ENCODE measurements around the gene MEOX2.

Gene MEOX2

DNA sequence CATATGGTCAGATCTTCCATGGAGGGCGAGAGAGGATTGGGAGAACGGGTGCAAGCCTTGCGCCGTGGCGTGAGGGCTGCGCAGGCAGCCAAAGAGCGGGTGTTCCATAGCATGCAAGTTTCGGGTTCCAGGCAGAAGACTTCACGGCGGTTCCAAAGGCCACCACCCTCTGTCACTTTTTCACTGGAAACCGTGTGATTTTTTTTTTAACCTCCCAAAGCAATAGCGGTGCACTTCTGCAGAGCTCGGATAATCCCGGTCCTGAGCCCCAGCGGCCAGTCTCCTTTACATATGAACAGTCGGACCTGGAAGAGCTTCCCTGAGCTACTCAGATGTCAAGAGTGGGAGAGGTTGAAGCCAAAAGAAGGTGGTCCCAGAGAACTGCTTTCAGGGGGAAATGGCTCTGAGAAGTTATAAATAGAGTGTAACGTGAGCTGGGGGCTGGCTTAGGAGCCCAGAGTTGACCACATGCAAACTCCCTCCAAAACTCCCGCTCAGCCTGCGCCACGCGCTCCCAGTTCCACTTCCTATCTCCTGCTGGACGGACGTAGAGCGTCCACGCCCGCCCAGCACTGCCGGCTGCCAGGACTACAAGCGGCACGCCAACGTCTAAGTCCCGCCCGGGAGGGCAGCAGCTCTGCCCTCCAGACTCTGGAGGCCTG is at the start of gene MEOX2:
Gene MEOX2, minus strand, starts transcription at position 389 of the 662 bp plus-strand sequence. Its CDS starts 281 bp downstream, at position 108.
- DNase-seq (ENCODE audit: low read depth), result no peak

DNA sequence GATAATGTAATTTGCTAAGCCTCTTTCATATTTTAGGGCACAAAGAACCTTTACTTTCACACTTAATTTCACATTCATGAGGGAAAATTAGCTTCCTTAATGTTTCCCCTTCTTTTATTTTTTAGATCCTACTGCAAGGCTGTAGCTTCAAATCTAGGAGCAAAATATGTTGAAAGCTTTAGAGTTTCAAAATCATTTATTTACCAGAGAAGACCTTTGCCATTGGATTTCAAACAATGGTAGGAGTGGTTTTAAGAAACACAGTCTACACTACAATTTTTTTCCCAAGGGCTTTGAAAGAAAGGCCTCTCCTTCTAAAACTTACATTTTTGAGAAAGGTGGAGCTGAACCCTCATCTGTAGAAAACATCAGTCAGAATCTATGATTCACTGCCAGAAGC is 43.3 kb upstream of the MEOX2 start:
- DNase-seq (ENCODE audit: low read depth), result no peak

DNA sequence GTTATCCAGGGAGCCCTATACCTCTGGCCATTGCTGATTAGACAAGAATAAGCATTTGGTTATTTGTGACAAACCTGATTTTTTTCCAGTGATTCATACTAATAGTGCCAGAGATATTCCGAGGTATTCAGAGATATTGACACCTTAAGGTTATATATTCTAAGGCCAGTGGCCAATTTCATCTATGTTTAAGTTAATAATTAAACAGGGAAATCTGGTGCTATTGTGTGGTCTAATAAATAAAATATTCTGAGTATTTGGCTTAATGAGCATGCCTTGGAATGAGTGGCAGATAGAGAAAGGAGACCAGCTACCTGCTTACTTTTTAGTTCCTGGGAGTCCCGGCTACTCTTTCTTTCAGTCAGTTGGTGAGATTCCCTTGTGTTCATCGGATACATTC is 38.6 kb upstream of the MEOX2 start:
- DNase-seq (ENCODE audit: low read depth), result no peak

DNA sequence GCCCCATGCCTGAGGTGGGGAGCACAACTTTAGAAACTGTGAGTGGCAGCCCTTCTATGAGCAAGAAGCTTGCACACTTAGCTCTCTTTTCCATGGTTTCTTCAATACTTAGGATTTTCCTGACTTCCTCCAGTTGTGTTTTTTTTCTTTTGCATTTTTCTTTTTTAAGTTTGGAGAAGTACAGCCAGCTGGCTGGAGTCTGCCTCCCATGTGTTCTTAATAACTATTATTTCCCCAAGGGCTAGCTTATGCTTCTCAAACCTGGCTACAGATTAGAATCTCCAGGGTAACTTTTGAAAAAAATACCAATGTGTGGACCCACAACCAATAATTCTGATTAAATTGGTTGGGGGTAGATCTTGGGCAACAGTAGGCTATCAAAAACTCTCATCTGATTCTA is 37.4 kb upstream of the MEOX2 start:
- no peak for DNase-seq (ENCODE audit: low read depth)

DNA sequence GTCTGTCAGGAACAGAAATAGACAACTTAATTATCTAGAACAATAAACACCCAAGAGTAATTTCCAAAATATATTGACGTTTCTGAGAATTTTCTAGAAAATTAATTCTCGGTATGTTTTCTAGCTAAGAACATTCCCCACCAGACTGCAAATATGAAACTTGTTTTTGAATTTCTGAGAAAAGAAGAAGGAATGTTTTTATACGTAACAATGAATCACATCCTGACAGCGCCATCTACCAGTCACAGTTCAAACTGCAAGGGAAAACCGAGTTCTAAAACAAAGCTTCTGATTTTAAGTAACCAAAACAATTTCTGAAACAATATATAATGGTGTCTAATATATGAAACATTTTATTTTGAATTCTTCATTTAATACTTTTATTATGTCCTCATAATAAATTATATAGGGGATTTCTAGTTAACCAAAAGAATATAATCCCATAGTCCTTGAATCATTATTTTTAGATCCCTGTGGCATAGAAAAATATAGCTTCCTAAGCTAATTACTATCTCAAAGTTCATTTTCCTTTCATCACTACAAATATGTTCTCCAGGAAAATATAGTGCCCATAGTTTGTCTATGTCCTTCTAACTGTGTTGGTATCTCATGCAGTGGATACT is 34.5 kb upstream of the MEOX2 start:
- no peak for DNase-seq (ENCODE audit: low read depth)

DNA sequence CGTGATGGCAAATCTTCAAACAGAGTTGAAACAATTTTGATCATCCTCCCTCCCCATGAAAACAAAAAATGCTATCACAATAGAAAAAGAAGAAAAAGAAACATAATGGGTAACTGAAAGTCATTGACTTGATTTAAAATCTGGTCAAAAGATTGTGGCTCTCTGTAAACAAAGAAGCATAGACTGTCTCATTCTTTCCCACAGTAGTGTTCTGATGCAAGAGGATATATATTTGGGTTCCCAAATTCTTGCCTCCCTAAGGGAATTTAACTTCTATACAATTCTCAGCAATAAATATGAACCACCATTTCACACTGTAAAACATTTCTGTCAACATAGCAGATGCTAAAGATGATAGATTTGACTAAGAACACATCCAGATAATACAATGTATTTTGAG is 32.8 kb upstream of the MEOX2 start:
- no peak for DNase-seq (ENCODE audit: low read depth)

DNA sequence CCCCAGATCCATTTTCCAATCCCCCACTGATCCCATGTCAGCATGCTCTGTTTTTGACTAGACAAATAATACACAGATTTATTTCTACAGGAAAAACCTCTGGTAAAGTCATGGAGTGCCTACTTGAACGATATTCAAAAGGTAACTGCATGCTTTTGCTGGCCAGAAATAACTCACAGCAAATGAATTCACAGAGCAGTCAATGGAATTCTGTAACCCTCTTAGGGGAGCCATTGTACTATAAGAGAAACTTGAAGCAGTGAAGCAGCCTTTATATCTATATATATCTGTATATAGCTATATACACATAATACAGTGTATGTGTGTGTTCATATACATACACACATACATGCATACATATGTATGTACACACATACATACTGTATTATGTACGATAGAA is 29.0 kb upstream of the MEOX2 start:
- DNase-seq (ENCODE audit: low read depth), result no peak

DNA sequence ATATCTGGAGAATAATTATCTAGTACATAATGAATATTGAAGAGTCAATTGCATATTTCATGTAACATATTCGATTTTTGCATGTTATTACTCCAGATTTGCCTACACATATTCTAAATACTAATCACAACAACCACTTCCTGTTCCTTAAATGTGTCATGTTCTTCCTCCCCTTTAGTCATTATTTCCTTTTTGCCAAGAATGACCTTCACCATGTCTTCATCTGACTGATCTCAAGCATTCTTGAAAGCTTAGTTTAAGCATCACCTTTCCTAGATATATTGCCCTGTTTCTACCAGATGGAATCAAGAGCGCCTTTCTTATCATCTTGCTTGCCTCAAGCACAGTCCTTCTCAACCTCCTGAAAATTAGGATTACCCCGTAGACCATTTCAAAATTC is 23.5 kb upstream of the MEOX2 start:
- no peak for DNase-seq (ENCODE audit: low read depth)

DNA sequence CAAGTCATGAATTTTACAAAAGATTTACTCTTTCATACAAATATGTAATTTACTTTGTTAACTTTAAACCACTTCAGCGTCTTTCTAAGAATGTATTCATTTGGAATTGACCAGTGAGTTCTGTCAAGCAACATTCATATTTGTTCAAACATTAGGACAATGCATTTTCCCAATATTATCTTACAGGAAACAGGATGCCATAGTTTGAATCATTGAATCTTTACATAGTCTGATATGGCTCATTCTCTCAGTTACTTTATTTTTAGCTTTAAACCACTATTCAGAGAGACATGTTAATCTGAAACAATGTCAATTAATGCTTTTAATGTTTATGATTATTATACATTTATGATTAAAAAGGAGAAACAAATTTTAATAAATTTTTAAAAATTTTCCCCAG is 21.1 kb upstream of the MEOX2 start:
- no peak for DNase-seq (ENCODE audit: low read depth)

DNA sequence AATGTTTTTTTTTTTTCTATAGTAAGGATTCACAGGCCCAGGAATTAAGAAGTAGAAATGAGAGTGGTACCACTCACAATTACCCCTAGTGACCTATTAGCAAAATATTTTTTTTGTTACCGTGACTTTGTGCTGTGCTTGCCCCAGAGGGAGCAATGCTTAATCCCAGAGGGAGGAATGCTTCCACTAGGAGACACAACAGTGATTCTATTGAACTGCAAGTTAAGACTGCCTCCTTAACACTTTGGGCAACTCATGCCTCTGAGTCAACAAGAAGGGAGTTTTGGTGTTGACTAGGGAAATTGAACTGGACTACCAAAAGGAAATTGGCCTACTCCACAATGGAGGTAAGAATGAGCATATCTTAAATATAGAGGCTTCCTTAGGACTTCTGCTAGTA is 17.2 kb upstream of the MEOX2 start:
- DNase-seq (ENCODE audit: low read depth), result no peak

DNA sequence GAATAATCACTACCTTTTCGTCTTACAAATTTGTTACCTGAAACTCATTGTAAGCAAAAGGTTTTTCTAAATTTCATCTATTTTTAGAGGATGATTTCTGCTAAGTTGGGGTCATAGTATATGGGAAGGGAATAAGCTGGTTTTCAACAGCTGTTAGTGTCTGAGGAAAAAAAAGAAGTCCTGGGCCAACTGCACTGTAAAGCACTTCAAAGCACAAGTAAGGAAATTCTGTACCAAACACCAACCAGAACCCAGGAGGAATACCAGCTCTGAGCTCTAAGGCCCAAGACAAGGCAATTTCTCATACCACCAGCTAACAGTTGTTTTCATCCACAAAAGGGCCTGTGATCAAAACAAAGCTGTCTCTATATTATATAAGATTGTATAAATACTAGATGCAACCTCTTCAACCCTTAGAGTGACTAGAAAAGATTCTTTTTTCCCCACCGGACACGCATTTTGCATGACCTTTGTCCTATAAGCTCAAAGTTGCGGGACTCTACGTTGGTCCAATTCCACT is 6.1 kb upstream of the MEOX2 start:
- no peak for DNase-seq (ENCODE audit: low read depth)

DNA sequence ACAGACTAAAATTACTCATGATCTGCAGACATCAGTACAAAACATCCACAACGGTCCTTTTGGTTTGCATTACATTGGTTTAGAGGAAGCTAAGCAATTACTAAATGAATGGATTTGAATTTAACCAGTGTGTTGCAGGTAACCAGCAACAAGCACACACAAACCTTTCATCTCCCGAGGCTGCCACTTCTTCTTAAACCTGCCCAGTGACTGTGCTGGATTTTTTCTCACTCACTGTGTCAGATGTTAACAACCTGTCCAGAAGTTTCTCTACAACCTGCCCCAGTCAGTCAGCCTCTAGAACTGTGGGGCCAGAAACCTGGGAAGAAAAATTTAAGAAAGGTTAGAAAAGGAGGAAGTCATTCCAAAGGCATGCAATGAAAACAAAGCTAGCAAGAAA is 2.4 kb upstream of the MEOX2 start:
- no peak for DNase-seq (ENCODE audit: low read depth)

DNA sequence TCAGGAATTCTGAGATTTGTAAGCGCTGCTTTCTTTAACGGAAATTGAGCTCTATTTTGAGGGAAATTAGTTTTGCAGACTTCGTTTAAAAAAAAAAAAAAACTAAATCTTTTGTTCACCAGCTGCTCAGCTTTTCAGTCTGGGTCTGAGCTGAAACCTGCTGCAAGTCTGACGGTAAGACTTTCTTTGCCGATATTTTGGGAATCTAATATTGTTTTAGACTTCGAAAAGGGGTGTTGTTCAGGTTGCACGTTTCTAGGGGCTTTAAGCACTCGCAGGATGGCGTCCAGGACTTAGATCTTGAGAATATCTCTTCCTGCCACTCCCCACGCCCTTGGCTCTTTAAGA is 1.8 kb upstream of the MEOX2 start:
- DNase-seq (ENCODE audit: low read depth), result no peak

DNA sequence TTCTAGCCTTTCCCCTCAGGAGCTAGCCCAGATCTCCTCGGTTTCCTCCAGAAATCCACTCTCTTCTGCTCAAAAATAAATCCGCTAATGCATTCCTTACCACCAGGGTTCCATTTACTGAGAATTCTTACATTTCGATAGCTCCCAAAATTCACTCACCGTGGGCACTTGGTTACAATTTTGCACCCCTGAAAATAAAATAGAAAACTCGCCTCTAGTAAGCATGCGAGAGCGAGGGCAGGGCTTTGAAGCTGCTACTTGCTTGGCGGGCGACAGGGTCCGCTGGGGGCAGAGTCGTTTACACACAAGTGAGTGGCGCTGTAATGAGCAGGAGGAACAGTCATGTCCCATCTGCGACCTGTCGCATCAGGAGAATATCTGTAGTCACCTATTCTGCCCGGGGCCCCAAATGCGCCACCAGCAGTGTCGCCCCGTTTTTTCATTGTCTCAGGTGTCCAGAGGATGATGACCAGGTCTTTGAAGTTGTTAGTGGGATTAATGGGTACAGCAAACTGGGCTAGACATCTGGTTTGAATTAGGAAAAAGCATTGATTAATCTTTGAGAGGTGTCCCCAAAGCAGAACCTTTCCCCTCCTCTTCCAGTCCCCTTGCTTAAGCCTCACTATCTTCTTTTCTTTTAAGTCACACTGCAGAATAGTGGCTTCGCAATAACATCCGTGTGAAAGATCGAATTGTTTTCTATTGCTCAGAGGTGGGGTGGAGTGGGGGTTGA is 1.2 kb upstream of the MEOX2 start:
- no peak for DNase-seq (ENCODE audit: low read depth)

DNA sequence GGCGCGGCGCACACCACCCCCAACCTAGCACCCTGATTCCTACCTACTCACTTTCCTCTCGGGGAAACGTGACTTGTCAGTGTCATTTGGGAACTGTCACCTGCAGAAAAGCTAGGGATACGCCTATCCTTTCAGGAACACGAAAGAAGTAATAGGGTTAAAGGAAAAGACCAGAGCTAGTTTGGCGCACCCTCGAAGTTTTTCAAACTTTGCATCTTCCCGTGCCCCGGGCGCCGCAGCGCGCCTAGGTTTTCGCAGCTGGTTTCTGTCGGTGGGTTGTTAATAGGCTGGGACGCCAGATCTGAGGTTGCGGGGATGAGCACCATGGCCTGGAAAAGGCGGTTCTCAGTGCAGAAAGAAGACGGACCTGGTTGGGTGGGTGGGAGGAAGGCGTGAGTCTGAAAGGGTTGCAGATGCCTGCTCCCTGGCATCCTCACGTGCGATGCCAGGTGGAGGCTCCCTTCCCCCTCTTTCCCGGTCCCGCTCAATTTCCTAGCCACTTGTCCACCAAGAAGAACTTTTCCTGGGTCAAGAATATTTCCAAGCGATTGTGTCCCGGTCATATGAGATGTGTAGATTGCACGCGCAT is 568 bp upstream of the MEOX2 start:
- no peak for DNase-seq (ENCODE audit: low read depth)

DNA sequence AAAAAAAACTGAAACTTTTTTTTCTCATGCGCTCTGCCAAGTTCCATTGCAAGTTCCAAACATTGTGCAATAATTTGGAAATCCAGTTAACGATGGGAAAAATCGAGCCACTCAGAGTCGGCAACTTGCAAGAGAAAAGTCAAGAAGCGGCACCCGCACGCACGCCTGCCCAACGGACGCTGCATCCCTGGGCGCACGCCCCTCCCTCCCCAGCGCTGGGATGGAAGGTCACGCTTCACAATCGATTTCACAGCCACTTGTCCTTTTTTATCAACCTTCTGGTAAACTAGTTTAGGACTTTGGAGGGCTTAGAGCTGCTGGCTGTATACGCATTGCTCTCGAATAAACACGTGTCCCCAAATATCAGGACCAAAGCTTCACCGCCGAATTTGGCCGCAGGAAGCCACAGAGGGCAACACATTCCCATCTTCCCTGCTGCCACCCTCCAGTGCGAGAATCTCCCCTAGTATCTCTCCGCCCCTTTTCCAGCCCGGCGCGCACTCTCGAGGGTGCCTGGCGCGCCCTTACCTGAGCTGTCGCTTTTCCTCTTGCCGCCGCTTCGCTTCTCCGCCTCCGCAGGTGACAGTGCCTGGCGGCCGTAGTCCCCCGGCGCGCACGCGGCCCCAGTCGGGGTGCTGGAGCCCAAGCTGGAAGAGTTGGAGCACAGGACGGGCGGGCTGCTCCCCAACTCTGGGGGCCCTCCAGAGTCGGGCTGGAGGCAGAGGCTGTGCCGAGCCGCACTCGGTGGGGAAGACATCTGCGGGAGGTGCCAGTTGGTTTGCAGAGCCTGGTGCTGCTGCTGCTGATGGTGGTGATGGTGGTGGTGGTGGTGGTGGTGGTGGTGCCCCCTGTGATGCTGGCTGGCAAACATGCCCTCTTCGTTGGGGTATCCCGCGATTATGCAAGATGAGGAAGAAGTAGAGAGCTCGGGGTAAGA is 857 bp downstream of the MEOX2 start:
- DNase-seq (ENCODE audit: low read depth), result no peak

DNA sequence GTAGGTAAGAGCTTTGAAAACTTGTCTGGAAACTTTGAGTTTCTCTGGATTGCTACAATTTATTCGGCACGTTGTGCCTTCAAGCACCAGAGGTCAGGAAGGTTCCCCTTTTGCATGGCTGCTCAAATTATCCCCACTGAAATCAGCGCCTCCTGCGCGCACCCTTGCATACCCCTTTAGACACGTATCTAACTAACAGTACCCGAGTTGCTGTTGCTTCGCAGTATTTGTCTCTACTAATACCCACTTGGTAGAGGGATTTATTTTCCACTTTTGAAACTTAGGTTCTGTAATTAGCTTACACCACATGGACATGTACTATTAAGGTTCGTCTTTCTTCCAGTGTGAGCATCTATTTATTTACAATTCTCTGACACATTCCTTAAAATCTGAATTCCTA is 1.6 kb downstream of the MEOX2 start:
- no peak for DNase-seq (ENCODE audit: low read depth)

DNA sequence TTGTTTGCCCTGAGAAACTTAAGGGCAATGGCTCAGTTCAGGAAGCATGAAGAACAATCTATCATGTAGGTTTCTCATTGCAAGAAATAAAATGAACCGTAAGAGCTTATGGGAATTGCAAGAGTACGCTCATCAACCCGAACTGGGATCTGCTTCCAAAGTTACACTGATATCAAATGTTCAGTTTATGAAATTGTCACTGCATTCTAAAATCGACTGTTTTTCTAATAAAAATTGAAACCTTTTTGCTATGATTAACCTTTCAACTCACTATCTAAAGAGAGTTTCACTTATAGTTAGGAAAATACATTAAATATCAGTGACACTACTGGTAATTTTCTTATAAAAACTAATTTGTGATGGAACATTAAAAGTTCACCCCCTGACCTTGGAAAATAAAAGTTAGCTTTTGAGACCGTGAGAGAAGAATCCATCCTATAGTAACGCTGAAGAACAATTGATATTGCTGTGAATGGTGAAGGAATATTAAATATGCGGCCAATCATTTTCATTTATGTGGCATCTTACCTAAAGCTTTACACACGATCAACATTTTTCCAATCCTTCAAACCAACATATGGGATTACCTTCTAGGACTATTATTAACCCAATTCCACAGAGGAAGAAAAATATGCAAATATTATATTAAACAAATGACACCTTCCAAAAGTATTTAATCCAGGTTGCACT is 2.2 kb downstream of the MEOX2 start:
- DNase-seq (ENCODE audit: low read depth), result no peak

DNA sequence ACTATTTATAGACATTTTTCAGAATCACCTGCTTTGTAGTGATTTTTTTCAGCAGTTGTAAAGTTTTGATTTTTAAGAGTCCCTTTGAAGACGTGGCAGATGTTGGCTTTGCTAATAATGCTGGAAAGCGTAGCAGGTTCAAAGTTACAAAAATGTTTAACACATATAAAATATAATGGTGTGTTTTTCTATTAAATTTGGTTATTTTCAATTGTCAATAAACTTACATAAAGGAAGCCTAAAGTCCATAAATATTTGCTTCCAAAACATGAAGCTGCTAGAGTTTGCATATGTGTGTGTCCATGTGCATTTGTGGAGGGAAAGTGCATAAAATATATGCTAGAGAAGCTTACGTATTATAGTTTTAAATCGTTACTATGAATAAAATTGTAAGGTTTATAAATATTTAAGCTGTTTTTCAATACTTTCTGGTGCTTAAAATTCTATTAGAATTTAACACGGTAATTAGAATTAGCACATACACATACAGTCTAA is 3.7 kb downstream of the MEOX2 start:
- DNase-seq (ENCODE audit: low read depth), result no peak

DNA sequence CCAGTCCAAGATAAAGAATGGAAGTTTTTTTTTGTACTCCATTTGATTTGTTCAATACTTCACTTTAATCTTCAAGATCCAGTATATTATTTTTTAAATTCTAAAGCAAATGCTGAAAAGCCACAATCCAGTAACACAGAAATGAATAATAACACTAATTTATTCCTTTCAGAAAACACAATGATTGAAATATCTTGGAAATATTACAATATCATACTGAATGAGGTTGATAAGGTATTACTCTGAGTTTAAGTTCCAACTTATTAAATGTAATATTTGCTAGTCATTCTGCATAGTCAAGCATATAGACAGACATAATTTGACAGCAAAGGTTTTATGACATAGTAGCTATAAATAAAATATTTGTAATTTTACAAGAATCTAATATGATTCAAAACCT is 4.4 kb downstream of the MEOX2 start:
- no peak for DNase-seq (ENCODE audit: low read depth)

DNA sequence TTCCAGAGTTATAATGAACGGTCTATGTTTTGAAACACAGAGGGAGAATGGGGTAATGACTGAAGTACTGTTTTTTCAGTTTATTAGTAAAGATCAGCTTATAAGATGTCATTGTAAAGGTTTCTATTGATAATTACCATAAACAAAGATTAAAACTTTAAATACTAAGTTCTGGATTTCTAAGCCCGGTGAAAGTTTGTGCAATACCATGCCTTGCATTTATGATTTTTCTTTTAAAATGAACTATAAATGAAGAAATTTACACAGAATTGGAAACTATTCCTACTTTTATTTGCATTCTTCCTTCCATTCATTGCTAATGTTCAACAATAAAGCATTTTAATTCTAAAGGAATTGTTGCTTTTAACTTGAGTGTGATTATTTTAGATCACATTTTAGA is 4.9 kb downstream of the MEOX2 start:
- no peak for DNase-seq (ENCODE audit: low read depth)

Measured in stimulated activated CD8-positive, alpha-beta memory T cell treated with anti-CD3 and anti-CD28 coated beads, Interleukin-15, amount 100 ng/mL, for 24 hours (primary cell).